Fibroblast of peridontal ligament (primary cell): ENCODE data around the gene GALNT6.

Experiments used
- DNase-seq: peaks from one replicate; pipeline ENCODE4 v3.0.0-alpha.2; 2010; ENCODE audit errors: extremely low read depth

The GALNT6 gene

DNA sequence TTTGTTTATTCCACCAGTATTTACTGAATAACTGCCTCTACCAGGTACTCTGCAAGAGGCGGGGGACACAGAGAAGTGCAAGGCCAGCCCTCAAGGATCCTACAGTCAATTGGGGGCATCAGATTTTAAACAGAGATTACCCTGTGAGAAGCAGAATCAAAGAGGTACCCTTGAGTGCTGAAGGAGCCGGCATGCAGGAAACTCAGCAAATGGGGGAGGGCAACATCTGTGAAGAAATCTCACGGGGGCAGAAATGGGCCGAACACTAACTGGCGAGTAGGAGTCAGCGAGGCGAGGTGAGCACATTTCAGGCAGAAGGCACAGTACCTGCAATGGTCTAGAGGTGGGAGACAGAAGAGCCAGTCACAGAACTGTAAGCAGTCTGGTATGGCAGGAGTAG, 9.0 kb downstream of the GALNT6 start:
- DNase-seq, result no peak

DNA sequence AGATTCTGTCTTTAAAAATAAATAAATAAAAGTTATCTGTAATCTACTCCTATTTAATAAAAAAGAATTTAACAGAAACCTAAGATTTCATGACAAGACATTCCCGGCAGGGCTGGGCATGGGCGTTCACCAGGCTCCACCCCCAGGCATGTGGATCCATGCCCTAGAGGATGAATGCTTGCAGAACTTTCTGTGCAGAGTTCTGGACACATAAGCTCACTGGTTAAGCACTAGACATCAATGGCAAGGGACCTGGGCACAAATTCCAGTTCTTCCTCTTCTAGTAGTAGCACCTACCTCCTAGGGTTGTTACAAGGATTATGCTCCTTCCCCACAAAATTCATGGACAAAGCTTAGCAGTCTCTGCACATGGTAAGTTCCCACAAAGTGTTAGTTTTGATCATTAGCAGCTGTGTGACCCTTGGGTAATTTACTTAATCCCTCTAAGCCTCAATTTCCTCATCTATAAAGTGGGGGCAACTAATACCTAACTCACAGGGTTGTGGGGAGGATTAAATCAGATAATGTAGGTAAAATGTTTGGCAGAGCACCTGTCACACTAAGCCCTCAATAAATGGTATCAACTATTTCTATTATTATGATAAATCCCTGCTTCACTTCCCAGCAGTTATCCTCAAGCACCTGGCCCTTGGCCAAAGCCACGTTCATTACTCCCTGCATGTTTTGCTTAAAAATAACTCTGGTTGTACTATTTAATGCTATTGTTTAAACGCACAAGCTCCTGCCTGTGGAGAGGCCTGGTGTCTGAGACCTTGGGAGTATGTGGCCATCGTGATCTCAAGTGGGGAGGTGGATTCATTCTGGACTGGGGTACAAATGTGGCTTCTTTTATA, 9.8 kb downstream of the GALNT6 start:
- DNase-seq, result peak; percentile 48

DNA sequence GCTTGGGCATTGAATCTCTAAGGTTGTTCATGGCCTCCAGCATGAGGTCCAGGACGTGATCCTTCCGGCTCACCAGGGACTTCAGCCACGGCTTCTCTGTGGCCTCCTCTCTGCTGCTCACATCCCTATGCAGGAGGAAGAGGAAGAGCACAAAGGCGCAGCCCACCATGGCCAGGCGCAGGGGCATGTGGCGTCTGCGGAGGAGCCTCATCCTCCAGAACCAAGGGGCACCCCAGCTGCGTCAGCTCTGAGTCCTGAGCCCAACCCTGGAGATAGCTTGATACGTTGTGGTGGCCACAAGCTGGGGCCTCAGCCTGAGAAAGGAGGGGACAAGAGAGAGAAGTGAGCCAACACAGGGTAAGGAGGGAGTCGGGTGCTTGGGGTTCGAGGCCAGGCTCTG, 11.6 kb downstream of the GALNT6 start:
- DNase-seq, result no peak

DNA sequence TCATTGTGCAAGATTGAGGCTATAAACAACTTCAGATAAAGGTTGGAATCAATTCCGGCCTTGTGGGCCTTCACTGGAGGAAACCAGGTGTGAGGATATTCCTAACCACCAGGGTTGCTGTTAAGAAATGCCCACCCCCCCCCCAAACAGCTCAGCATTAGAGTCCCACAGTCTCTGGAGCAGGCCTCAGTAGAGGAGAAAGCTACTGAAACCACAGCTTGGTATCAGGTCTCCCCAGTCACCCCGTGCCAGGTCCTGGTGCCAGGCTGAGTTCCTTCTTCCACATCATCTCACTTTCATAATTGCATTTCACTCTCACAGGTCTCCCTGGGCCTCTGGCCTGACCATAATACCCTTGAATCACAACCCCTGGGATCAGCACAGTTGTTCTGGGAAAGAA, 12.5 kb downstream of the GALNT6 start:
- no peak for DNase-seq

DNA sequence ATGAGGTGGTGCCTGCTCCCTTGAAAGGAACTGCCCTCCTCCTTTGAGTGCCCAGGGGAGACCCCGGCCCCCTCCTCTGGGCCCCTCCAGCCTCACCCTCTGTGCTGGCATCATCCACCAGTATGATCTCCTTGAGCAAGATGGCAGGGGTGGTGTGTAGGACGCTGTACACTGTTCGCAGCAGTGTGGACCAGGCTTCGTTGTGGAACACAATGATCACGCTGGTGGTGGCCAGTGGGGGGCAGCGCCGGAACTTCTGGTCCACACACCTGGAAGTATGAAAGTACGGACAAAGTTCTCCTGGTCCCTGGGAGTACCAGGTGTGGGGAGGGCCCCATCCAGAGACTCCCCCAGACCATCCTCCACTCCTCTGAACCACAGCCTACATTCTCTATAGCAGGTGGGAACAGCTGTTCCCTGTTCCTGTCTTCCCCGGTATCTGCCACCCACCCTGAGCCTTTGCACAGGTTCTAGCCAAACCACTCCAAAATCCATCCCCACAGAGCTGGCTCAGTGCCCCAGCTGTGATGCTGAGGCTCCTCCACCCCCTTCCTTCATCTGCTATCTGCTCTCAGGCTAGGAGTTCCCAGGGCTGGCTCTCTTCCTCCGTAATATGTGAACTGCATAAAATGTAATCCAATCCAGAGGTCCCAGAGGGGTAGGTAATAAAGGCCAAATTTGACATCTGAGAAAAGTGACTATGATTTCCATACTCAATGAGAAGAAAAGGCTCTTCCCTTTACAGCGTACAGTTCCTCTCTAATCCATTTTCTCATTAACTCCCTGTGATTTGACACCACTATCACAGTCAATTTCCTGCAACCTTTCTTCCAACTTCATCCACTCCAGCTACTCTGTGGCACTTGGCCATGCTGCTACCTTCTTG, 13.9 kb downstream of the GALNT6 start:
- peak; percentile 60 for DNase-seq

DNA sequence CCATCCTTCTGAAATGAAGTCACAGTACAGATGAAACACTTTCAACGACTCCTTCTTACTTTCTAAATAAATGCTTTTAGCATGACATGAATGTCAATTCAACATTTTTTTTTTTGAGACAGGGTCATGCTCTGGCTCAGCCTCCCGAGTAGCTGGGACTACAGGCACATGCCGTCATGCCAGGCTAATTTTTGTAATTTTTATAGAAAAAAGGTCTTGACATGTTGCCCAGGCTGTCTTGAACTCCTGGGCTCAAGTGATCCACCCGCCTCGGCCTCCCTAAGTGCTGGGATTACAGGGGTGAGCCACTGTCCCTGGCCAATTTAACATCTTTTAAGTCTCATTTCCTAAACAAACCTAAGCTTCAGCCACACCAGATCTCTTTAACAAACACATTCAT, 16.4 kb downstream of the GALNT6 start:
- no peak for DNase-seq

DNA sequence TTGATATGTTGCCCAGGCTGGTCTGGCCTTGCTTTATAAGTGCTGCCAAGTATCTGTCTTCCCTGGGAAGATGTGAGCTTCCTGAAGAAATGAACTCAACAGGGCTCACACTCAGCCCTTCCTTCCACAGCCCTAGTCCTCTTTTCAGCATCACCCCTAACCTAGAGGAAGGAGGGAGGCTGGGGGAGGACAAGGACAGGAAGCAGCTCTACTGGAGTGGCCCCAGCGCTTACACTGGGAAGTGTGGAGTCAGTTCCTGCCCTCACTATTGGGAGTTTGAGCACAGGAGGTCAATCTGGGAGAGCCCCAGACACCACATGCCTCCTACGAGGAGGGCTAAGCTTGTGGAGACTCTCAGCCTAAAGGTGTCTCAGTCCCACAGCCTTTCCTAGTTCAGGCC, 16.8 kb downstream of the GALNT6 start:
- DNase-seq, result no peak

DNA sequence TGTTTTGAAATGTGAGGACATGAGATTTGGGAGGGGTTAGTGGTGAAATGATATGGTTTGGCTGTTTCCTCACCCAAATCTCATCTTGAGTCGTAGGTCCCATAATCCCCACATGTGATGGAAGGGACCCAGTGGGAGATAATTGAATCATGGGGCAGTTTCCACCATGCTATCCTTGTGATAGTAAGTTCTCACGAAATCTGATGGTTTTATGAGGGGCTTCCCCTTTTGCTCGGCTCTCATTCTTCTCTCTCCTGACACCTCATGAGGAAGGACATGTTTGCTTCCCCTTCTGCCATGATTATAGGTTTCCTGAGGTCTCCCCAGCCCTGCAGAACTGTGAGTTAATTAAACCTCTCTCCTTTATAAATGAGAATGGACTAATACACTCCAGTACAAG, 18.0 kb downstream of the GALNT6 start:
- DNase-seq, result no peak

DNA sequence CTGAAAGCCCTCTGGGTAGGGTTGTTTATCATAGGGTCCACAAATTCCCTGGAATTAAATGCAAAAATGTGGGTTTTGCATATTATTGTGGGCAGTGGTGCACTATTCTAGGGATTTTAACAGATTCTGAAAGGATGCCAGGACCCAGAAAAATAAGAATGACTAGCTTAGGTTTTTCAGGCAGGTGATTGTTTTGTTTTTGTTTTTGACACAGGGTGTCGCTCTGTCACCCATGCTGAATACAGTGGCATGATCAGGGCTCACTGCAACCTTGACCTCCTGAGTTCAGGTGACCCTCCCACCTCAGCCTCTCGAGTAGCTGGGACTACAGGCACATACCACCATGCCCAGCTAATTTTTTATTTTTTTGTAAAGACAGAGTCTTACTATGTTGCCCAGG, 19.2 kb downstream of the GALNT6 start:
- DNase-seq, result no peak

DNA sequence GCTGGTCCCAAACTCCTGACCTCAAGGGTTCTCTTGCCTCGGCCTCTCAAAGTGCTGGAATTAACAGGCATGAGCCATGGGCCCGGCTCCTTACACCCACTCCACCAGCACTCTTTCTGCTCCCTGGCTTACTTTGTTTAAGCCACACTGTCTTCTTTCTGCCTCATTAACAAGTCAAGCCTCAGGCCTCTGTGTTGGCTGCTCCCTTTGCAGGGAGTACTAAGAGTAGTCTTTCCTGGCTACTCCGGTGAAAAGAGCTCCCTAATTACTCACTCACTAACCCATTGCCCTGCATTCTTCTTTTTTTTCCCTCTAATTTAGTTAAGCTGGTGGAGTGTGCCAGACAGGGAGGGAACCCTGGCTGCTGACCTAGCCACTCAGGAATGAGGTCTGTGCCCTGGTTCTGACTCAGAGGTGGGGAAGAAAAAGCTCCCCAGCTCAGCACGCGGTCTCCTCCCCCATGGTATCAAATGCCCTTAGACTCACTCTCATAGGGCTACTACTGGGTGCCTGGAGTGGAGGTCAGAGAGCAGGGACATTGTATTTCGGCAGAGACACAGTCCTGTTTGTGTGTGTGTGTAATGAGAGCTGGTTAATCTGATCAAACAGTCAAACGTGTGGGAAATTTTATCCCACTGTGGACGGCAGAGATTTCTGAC, 19.8 kb downstream of the GALNT6 start:
- peak; percentile 97 for DNase-seq

DNA sequence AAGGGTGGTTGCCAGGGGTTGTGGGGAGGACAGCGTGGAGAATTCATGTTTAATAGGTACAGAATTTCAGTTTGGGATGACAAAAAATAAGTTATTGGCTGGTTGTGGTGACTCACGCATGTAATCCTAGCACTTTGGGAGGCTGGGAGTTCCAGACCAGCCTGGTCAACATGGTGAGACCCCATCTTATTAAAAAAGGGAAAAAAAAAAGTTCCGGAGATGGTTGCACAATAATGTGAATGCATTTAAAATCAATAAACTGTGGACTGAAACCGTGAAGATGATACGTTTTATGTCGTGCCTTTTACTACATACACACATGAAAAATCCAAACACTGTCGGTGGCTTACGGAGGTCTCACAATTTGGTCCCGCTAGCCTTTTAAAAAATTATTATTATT, 20.5 kb downstream of the GALNT6 start:
- no peak for DNase-seq

DNA sequence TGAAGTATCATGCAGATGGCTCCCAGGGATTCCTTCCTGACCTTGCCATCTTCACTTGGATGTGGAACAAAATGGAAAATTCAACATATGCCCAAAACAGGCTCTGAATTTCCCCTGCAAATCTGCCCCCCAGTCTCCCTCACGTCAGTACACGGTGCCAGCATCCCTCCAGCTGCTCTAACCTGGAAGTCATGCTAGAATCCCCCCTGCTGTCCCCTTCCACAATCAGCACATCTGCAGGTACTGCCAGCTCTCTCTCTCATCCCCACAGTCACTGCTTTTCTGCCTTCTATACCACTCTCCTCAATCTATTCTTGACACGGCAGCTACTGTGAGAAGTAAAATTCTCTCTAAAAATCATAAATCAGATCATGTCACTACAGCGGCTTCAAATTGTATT, 21.6 kb downstream of the GALNT6 start:
- no peak for DNase-seq

DNA sequence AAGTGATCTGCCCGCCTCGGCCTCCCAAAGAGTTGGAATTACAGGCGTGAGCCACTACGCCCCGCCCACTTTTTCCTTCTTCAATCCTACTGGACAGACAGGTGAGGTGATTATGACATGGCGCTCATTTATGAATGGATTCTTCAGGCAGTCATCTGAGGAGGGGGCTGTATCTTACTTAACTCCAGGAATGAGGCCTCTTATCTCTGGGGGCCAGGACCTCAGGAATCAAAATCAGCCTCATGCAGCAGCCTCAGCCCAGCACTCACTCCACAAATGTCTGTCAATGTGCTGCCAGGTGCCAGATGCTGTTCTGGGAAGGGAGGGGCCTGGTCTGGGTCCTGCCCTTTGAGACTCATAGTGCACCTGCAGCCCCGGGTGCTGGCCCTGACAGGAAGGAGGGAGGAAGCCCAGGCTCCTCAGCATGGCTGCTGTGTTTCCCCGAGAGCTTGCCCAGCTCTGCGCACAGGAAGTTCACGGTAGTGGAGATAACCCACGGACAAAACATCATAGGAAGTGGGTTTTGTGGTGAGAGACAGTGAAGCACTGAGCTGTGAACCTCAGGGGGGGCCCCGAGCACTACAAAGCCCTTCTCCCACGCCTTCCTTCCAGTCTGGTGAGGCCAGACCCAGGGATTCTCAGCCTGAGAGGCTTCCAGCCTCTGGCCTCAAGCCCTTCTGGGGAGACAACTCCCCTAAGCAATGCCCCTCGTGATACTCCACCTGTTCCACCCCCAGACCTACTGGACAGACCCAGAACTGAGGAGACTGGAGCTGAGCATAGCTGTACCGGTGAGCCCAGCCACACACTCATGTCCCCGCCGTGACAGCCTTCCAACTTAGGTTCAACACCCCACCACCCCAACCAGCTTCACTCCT, 22.3 kb downstream of the GALNT6 start:
- no peak for DNase-seq

DNA sequence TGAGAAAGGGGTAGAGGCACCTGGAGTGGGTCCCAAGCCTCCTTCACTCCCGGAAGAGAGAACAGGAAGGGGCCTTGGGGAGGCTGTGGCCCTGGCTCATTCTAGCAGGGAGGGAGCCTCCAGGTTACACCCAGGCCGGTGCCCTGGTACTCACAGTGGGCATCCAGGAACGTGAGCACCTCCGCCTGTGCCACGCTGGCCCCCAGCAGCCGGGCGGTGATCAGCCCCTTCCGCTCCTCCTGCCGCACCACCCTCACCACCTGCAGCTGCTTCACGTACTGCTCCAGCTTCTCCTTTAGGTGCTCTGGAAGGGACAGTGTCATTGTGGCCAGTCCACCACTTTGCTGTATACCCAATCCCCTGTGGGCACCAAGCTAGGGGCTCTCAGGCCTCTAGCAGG, 25.9 kb downstream of the GALNT6 start:
- no peak for DNase-seq

DNA sequence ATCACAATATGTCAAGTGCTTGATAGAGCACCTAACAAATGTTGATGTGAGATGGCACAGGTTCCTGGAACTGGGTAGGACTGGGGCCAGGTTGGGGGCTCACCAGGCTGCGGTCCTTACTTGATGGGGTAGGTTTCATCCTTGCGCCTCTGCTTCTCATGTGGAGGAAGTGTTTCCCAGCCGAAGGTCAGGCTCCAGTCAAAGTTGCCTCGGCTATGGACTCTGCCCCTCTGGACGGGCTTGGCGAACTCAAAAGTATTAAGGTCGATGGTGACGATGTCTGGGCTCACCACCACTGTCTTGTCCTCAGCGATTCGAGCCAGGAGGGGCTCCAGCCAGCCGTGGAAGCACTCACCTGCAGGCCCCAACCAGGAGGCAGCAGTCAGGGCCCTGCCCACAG, 27.2 kb downstream of the GALNT6 start:
- DNase-seq, result no peak

DNA sequence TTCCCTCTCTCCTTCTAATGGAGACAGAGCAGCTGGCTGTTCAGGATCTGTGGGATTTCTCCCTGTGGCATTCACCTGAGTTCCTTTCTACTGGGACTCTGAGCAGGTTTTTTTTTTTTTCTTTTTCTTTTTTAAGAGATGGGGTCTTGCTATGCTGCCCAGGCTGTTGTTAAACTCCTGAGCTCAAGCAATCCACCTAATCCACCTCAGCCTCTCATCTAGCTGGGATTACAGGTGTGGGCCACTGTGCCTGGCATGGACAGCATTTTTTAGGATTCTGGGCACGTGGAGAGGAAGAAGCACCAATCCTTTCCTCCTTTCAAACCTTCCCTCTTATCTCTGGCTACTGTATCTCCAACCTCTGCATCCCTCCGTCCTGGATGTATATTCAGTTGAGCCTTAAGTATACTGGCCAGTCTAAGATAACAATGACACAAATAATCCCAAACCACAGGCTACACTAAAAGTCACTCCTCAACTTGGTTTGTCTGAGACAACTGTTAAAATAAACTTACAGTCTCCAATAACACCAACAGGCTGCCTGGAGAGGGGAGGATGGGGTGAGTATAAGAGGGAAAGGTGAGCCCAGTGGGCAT, 28.4 kb downstream of the GALNT6 start:
- DNase-seq, result no peak

DNA sequence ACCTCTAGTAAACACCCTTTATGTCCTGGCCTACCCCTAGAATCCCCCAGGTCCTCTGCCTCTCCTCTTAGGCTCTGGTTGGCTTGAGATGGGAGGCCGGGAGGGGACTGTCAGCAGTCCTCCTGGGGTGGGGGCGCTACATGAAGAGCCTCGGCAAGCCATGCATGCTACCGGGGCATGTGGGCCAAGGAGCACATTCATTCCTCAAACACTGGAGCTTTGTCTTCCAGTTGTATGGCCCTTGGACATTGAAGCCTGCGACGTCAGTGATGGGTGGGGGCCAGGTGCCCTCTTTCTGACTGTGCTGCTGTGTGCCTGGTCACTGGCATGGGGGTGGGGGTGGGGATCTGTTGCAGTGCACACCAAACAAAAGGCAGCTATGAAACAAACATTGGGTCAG, 28.9 kb downstream of the GALNT6 start:
- no peak for DNase-seq

DNA sequence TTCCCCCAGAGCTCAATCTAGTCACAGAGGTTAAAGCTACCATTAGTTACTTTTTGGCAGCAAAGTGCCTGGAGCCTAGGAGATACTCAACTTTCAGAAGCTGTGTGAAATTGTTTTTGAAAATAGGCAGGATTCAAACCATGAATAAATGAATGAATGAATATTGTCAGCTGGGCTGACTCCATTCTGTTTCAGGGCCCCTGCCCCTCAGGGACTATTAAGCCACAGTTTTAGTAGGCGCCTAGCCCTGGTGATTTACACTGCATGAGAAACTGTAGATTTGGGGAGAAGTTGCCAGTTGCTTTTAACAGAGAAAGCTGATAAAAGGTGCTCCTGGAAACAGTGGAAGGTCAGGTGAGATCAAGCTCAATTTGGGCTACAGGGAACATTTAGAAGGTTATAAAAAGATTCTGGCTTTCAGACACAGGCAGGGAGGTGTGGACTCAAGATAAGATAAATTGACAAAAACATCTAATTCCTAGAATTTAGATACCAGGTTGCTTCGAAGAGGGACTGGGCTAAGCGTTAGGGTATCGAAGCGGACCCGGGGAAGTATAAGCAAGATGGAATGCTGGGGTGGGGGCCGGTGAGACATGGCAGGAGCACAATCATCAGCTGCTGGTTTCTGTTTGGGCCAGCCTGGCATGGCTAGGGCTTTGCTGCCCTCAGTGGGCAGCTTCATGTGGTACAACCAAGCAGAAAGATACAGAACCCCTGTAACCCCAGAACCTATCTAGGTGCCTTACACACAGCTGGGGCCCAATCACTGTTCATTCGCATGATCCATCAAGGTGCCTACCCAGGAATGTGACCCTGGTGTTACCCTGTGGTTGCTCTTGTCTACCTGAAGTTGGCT, 29.8 kb downstream of the GALNT6 start:
- DNase-seq, result no peak

DNA sequence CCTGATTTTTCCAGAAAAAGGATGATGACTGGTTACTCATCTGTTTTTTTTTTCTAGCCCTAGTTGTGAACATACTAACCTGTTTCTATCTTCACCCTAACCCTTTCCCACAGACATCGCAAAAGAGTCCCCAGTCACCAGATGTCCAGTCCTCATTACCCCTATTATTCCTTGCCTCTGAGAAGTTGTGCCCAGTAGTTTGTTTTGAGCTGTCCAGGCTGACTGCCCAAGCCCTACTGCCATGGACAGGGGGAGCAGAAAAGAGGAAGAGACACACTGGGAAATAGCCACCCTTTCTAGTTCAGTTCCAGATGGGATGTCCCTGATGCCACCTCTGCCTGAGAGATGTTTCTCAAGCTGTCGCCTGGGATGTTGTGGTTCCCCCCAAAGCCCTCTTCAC, 30.9 kb downstream of the GALNT6 start:
- no peak for DNase-seq

DNA sequence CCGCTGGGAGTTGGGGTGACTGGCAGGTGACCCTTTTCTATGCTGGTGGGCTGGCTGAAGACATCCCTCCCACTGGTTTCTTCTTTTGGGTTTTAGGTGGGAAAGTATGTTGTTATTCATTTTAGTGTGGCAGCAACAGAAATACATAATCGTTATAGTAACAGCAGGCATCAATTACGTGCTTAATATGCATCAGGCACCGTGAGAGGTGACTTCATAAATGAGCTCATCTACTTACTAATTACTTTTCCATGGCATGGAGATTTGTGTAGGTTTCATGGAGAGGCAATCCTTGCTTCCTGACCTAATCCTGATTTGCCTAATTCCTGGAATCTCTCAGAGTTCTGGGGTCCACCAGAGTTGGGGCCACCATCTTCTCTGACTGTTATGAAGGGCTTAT, 31.4 kb downstream of the GALNT6 start:
- no peak for DNase-seq
